ENCODE results near the gene MYADM.

MYADM gene

DNA sequence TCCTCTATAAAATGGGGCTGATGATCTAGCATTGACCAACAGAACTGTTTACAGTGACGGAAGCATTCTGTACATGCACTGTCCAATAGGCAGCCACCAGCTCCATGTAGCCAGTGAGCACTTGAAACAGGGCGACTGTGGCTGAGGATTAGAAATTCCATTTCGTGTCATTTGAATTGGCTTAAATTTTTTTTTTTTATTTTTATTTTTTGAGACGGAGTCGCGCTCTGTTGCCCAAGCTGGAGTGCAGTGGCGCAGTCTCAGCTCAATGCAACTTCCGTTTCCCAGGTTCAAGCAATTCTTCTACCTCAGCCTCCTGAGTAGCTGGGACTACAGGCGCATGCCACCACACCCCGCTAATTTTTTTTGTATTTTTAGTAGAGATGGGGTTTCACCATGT is 17.4 kb downstream of the MYADM start:
- no peak for DNase-seq

DNA sequence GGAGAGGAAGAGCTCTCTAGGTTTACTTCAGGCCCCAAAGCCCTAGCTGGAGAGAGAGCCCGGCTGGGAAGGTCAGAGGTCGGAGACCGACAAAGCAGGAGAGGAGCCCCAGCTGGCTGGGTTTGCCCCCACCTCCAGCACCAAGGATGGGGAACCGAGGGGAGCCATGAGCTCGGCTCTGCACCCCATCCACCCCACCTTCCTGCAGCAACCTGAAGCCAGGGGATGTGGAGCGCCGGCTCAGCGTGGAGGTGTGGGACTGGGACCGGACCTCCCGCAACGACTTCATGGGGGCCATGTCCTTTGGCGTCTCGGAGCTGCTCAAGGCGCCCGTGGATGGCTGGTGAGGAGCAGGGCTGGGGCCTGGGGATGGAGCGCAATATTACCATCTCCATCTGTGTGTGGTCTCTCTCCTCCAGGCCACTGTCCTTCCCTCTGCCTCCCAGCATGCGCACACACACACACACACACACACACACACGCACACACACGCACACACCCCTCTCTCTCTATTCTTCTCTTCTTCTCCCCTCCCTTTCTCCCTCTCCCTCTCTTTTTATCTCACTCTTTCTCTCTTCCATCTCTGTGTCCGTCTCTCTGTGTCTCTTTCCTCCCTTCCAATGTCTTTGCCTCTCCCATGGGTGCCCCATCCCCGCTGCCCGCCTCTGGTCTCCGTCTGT is 24.8 kb downstream of the MYADM start:
- DNase-seq: no peak

DNA sequence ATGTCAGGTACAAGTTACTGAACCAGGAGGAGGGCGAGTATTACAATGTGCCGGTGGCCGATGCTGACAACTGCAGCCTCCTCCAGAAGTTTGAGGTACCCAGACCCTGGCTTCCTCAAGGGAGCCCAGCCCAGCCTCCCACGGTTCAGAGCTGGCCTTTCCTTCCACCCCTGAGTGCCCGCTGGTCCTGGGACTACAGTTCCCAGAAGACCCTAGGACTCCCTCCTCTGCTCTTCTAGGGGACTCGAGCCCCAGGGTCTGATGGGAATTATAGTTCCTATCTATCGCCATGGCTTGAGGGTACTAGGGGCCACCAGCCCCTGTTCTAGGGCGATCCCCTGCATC is 25.3 kb downstream of the MYADM start:
- DNase-seq: no peak

DNA sequence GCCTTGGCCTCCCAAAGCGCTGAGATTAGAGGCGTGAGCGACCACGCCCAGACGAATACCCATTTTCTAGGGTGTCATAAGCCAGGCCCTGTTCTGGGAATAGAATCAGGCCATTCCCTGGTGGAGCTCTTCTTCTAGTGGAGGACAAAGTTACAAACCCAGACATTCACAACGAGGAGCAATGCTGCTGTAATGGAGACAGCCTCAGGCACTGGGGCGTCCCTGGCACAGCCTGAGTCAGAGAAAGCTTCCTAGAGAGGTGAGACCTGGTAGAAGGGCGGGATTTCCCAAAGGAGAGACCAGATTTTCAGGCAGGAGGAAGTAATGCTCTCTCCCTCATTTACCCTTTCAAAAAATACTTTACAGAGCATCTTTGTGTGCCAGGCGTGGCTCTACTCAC is 27.0 kb downstream of the MYADM start:
- DNase-seq: no peak

DNA sequence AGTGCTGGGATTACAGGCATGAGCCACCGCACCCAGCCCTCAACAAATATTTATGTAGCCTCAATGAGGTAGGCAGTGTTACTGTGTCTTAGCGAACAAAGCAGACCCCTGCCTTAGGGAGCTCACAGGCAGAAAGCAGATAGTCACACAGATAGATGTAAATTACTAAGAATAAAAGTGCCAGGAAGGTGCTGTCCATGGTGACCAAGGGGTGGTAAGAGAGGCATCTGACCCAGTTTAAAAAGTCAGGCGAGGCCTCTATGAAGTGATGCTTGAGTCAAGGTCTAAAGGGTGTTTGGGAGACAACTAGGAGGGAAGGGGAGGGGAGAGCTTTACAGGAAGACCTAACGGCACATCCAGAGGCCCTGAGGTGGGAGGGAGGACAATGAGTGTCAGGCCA is 29.0 kb downstream of the MYADM start:
- no peak for DNase-seq

DNA sequence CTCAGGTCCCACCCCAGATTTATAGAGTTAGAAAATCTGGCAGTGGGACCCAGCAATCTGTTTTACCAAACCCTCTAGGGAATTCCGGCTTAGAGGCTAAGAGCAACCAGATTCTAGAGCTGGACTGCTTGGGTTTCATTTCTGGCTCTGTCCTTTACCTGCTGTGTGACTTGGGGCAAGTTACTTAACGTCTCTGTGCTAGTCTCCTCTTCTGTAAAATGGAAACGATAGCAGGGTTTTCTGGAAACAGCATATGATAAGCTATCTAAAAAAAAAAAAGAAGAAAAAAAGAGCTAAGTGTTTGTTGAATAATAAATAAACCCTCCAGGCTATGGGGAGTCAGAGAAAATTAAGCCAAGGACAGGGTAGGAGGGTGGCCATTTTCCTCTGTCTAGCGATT is 29.8 kb downstream of the MYADM start:
- DNase-seq: no peak

DNA sequence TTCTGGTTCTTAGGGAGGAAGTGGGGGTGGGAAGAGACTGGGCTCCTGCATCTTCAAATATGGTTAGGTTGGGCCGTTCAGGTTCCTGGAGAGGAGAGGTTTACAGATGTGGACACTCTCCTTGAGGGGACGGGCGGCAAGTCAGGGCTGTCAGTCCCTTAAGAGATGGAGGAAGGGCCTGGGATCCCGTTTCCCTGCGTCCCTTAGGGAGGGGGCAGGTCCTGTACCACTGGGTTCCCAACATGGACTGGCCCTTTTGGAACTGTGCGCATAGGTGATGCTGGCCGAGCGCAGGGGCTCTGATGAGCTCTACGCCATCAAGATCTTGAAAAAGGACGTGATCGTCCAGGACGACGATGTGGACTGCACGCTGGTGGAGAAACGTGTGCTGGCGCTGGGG is 30.5 kb downstream of the MYADM start:
- no peak for DNase-seq

DNA sequence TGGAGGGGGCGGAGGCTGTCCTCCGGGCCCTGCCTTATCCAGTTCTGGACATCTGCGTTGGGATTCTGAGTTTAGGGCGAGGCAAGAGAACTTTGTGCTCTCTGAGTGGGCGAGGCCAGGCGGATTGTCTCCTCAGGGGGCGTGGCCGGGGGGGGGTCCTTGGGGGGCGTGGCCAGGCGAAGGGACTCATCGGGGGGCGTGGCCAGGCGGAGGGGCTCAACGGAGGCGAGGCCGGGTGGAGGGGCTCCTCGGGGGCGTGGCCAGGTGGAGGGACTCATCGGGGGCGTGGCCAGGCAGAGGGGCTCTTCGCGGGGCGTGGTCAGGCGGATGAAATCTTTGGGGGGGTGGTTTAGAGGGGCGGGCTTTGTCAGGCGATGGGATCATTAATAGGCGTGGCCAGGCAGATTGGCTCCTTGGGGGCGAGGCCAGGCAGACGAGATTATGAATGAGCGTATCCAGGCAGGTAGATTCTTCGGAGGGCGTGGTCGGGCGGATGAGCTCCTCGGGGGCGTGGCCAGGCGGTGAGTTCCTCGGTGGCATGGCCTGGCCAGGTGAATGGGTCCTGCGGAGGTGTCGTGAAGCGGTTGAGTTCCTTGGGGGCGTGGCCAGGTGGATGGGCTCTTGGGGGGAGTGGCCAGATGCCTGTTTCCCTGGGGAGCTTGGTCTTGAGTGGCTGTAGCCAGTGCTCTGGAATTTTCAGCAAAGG is 31.1 kb downstream of the MYADM start:
- DNase-seq: no peak

DNA sequence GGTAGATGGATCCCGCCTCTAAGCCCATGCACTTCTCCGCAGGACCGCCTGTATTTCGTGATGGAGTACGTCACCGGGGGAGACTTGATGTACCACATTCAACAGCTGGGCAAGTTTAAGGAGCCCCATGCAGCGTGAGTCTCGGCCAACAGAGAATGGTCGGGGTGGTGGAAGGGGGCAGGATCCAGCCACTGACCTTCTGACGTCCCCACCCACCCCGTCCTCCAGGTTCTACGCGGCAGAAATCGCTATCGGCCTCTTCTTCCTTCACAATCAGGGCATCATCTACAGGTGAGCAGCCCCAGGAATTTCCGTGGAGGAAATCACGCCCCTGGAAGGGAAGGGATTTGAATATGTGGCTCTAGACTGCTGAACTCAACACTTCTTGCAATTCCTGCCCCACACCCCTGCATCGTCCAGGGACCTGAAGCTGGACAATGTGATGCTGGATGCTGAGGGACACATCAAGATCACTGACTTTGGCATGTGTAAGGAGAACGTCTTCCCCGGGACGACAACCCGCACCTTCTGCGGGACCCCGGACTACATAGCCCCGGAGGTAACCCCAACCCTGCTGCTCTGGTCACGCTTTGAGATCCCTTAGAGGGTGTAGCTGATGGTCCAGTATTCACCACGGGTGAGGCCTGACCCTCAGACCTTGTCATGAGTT is 32.6 kb downstream of the MYADM start:
- no peak for DNase-seq

DNA sequence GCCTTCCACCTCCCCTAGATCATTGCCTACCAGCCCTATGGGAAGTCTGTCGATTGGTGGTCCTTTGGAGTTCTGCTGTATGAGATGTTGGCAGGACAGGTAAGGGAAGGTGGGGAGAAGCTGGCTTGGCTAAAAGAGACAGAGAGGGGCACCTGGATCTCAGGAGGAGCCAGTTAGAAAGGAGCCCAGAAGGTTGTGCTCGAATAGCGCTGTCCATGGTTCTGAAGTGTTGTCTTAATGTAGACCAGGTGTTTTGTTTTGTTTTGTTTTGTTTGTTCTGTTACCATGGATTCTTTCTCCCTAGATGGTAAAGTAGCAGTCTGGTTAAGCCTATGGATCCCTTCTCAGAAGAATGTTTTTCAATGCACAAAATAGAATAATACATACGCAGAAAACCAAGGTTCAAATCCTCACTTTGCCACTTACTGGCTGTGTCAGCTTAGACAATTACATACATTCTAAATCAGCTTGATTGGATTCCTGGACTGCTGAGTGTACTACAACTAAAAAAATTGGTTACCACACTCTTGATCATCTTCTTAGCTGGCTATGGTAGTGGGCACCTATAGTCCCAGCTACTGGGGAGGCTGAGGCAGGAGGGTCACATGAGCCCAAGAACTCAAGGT is 35.5 kb downstream of the MYADM start:
- DNase-seq: peak; percentile 15 to 54

DNA sequence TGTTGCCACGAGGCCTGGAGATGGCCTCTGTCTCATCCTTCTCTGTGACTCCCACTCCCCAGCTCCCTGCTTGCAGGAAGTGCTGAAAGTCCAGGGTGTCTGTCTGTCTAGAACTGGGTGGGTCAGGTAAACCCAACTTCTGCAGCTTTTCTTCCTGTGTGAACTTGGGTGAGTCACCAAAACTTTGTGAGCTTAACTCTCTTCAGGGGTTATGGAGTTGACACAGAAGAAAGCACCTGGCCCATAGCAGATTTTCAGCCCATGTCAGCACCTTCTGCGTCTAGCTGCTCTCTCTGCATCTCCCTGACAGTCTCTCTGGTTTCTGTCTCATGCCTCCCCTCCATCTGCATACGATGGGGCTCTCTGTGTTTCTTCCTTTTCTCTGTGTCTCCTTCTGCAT is 37.2 kb downstream of the MYADM start:
- no peak for DNase-seq

DNA sequence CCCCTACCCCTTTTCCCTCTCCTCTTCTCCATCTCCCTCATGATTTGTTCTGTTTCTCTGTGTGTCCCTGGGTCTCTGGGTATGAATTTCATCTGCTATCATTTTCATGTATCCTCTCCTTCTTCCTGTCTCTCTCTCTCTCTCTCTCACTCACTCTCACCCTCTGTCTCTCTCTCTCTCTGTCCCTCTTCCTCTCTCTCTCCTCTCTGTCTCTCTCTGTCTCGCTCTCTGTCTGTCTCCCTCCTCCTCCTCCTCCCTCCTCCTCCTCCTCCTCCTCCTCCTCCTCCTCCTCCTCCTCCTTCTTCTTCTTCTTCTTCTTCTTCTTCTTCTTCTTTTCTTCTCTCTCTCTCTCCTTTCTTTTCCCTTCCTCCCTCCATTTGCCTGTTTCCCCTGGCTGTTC is 38.1 kb downstream of the MYADM start:
- DNase-seq: no peak

DNA sequence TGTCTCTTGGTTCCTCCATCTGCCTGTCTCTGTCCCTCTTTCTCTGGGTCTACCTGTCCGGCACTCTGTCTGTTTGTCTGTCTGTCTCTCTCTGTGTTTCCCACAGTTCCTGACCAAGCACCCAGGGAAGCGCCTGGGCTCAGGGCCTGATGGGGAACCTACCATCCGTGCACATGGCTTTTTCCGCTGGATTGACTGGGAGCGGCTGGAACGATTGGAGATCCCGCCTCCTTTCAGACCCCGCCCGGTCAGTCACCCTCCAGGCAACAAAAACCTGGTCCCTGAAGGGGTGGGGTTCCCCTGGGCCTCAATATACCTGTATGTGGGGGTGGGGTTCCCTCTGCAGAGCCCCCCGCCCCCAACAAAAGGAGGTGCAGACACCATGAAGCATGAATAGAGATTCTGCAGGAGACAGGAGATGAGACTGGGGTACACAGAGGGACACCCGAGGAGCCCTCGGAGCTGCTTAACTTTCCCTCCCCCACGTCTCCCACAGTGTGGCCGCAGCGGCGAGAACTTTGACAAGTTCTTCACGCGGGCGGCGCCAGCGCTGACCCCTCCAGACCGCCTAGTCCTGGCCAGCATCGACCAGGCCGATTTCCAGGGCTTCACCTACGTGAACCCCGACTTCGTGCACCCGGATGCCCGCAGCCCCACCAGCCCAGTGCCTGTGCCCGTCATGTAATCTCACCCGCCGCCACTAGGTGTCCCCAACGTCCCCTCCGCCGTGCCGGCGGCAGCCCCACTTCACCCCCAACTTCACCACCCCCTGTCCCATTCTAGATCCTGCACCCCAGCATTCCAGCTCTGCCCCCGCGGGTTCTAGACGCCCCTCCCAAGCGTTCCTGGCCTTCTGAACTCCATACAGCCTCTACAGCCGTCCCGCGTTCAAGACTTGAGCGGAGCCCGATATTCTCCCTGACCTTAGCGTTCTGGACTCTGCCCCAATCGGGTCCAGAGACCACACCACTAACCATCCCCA is 38.8 kb downstream of the MYADM start:
- DNase-seq: peak; percentile 62 to 70

DNA sequence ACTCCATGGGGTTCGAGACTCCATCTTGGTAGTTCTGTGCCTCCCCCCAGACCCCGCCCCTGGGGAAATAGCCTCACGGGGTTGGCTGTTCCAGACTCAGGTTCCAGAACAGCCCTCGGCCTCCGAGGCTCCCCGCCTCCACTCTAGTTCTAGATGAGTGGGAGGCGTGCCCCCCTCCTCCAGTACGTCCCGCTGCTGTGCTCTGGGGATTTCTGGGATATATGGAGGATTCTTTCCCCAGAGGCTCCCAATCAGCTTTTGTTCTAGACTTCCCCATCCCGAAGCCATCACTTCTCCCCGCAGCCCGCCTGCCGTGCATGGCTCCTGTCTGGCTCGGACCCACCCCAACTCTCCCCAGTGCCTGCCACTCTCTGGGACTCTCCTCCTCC is 39.5 kb downstream of the MYADM start:
- no peak for DNase-seq

DNA sequence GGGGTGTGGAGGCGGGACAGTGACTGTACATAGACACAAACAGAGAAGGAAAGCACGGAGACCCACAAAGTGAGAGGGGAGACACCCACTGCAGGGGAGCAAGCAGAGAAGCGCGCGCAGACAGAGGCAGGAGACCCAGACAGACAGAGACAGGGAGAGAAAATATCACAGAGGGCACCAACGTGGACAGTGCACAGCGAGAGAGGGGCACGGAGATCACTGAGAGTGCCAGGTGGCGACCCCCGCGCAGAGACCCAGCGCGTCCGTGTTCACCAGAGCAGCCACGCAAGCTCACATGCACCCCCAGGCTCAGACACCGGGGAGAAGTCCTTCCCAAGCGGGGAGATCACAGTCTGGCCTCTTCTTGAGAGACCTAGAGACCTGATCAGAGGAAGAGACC is 40.0 kb downstream of the MYADM start:
- no peak for DNase-seq

DNA sequence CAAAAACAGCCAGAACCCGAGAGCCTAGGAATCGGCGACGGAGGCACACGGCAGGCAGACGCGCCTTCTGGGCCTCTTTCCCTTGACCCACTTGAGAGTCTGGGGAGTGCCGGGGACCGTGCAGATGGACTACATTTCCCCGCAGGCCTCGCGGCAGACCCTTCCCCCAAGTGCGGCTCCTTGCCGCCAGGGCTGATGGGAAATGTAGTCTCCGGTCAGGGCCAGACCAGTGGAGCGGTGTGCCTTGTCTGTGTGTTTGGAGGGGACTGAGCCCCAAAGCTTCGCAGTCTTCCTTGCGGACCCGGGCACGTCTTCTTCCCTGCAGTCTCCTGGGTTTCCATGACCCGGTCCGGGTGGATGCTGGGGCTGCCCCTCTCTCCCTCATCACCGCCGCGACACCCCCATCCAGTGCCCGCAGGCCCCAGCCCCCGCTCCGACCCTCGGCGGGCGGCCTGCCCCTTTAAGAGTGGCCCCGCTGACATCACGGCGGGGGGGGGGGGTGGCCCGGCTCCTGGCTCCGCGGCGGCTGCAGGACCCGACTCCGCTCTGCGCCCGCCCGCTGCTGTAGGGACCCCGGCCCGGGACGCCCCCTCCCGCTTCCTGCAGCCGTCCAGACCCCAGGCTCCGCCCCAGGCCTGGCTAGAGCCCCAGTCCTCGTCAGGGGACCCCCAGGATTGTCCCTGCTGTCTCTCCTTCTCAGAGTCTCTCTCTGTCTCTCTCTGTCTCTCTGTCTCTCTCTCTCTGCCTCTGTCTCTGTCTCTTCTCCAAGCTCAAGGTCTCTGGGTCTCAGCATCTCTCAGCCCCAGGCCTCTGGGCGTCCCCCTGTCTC is 40.6 kb downstream of the MYADM start:
- DNase-seq: peak; percentile 44 to 49

DNA sequence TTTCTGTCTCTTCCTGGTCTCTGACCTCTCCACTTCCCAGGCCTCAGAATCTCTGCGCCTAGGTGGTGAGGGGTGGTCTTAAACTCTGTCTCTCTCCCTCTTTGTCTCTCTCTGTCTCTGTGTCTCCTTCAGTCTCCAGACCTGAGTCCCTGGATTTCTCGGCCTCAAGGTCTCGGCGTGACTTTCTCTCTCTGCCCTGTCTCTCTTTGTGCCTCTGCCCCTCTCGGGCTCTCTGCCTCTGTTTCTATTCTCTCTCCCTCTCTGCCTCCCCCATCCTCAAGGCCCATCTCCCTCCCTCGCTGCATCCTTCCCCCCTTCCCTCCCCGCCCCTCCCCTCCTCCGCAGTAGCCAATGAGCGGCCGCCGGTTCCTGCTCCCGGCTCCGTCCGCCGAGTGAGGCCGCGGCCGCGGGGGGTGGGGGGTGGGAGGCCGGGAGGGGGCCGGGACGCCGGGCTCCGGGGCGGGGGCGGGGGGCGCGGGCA is 41.3 kb downstream of the MYADM start, which contains the start of gene CACNG7:
Gene CACNG7, plus strand, starts transcription at position 344 of the 481 bp plus-strand sequence. CDS start 3,554 bp downstream, outside the sequence.
- no peak for DNase-seq

DNA sequence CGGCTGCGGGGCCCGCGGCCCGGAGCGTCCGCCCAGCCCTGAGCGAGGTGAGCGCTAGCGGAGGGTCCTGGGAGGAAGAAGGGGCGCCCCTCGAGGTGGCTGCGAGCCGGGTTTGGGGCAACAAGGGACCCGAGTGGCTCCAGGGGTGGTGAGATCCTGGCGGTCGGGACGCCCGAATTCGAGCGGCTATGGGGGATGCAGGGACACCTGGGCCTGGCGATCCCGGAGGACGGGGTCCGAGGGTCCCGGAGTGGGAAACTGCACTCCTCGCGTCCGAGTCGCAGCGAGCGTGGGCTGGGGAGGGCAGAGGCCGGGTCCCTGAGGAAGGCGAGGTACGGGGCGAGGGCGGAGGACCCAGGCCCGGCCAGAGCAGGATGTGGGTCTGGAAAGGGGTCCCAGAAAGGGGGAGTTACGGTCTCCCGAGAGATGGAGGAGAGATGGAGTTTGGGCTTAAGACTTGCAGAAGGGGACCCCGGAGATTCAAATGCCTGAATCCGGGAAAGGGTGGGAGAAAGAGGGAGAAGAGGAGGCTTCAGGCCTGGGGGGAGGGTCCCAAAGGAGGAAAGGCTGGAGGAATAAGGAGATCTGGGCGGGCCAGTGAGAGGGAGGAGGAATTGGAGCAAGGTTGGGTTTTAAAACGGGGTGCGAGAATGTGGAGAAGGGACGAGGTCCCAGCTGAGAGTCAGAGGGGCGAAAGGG is 41.9 kb downstream of the MYADM start:
- DNase-seq: no peak

DNA sequence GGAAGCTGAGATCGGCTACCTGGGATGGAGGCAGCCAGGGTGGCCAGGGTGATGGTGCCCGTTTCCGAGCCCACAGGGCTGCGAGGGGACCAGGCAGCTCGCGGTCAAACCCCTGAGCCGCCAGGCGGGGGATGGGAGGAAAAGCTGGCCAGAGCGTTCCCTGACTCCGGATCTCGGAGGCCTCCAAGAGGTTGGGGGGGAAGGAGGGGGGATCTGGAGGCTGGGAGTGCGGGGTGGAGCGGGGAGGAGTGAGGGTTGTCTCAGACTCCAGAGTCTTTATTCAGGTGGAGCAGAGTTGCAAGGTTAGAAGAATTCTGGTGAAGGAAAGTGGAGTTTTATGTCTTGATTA is 42.5 kb downstream of the MYADM start:
- no peak for DNase-seq

DNA sequence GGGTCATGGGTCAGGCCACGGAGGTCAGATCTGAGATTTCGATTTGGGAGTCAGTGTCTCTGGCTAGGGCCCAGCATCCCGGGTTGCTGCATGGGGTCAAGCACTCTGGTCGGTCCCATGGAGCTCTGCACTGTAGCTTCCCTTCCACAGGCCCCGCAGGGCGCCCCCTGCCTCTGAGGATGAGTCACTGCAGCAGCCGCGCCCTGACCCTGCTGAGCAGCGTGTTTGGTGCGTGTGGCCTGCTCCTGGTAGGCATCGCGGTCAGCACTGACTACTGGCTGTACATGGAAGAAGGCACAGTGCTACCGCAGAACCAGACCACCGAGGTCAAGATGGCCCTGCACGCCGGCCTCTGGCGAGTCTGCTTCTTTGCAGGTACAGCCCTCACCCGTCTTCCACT is 45.0 kb downstream of the MYADM start:
- DNase-seq: no peak

DNA sequence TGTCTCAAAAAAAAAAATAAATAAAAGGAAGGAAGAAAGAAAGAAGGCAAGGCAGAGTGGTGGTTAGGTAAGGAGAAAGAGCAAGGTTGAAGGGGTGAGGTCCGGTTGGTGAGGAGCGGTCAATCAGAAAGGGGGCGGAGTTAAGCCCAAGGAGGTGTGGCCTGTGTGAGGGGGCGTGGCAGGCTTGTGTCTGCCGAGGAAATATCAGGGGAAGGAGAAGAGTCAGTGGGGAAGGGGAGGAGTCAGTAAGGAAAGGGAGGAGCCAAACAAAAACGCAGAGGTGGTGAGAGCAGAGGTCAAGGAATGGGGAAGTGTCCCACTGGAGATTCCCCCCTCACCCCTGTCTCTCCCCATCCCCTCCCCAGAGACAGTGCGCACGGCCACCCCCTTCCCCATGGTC is 47.3 kb downstream of the MYADM start:
- no peak for DNase-seq
